ENCODE data around the gene COMMD2. TPM values are rescaled to one million over a fixed set of nuclear protein-coding genes. Genes with fewer than 3 reads are reported as not detected.

Gene COMMD2
- total RNA-seq, 1 donor from 2014 or later, result 56.8 TPM

DNA sequence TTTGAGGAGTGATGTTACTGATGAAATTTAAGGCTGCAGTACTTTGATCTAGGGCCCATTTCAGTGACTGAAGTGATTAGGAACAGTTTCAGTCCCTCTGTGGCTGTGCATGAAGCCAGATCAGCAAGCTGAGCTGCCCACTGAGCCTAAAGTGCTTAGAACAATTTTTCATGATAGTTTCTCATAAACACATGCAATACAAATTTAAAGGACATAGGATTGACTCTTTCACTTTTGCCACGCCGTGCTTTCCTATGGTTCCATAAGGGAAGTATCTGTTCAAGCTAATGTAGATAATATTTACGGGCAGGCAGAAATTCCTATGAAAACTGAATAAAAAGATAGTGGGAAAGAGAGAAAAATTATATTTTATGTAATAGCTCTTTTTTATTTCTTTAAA lies 29.5 kb upstream of the COMMD2 start:
- Mint-ChIP-seq H3K27me3 (ENCODE audit: low read depth) (no peaks in the 10 kb centered on the region), H3K27ac (ENCODE audit: unreplicated experiment) (no peak overlapping the region), H3K4me1 (no peaks in the 10 kb centered on the region), H3K9me3 (no peaks in the 10 kb centered on the region), H3K4me3 (no peak overlapping the region), H3K36me3 (ENCODE audit: low read depth) (no peaks in the 10 kb centered on the region)
- TF ChIP-seq, protein P1, sequence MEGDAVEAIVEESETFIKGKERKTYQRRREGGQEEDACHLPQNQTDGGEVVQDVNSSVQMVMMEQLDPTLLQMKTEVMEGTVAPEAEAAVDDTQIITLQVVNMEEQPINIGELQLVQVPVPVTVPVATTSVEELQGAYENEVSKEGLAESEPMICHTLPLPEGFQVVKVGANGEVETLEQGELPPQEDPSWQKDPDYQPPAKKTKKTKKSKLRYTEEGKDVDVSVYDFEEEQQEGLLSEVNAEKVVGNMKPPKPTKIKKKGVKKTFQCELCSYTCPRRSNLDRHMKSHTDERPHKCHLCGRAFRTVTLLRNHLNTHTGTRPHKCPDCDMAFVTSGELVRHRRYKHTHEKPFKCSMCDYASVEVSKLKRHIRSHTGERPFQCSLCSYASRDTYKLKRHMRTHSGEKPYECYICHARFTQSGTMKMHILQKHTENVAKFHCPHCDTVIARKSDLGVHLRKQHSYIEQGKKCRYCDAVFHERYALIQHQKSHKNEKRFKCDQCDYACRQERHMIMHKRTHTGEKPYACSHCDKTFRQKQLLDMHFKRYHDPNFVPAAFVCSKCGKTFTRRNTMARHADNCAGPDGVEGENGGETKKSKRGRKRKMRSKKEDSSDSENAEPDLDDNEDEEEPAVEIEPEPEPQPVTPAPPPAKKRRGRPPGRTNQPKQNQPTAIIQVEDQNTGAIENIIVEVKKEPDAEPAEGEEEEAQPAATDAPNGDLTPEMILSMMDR (conservative IDR thresholded peaks at IDR 0.05), result no peak
- no peak for DNase-seq (ENCODE audit: low read depth, low spot score)

DNA sequence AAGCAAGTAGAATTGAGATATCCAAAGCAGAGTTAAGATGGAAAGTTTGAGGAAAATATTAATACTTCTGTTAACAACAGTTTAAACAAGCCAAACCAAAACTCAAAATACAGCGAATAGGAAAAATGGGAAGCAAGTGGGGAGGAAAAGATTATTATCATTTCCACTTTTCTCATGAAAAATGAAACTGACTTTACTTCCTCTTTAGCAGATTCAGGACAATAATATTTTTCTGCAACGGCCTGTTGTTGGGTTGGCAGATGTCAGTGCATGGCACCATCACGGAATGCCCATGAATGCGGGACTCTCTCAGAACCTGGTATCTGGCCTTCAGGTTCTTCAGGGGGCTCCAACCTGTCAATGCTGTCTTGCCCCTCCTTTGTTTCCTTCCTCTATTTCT lies 28.9 kb upstream of the COMMD2 start:
- TF ChIP-seq, protein P1 (conservative IDR thresholded peaks at IDR 0.05), result no peak
- Mint-ChIP-seq H3K9me3 (no peaks in the 10 kb centered on the region), H3K27ac (ENCODE audit: unreplicated experiment) (no peak overlapping the region), H3K4me1 (no peaks in the 10 kb centered on the region), H3K27me3 (ENCODE audit: low read depth) (no peaks in the 10 kb centered on the region), H3K36me3 (ENCODE audit: low read depth) (no peaks in the 10 kb centered on the region), H3K4me3 (no peak overlapping the region)
- no peak for DNase-seq (ENCODE audit: low read depth, low spot score)

DNA sequence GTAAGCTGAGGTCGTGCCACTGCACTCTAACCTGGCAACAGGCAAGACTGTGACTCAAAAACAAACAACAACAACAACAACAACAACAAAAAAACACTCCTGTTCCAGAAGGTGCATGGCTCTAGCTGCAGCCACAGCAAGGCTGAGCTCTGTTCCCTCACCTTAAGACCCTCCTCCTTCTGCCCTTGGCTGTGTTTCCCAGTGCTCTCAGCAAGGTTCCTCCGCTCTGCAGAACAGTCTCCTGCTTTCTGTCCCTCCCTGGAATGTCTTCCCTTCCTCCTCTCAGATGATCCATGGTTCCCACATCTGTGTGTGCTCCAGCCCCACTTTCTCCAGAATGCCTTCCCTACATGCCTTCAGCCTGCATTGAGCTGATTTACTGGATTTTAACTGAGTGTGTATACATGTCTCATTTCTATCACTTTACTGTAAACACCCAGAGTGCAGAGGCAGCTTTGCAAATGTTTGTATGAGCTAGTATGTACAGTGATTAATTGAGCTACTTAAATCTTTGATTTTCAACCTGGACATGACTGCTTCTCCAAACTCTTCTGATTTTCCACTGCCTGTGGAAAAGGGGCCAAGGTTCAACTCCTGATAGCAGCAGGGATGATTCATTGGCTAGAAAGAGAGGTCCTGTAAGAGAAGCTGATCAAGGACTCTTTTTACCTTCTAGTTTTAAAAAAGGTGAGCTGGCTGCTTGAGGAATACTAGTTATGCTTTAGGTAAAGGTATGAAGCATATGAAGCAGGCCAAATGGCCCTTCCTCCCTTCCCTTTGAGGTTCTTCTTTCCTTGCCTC lies 25.3 kb upstream of the COMMD2 start:
- no peaks in the 10 kb centered on the region for H3K4me1 Mint-ChIP-seq

GRCh38 chr3:149776170-149776569 lies 23.9 kb upstream of the COMMD2 start:
- no peaks in the 10 kb centered on the region for H3K36me3 Mint-ChIP-seq (ENCODE audit: low read depth)
- H3K4me1 Mint-ChIP-seq, result no peaks in the 10 kb centered on the region
- TF ChIP-seq, protein P1 (conservative IDR thresholded peaks at IDR 0.05), result no peak
- DNase-seq (ENCODE audit: low read depth, low spot score), result no peak
- H3K27me3 Mint-ChIP-seq (ENCODE audit: low read depth), result no peaks in the 10 kb centered on the region
- H3K9me3 Mint-ChIP-seq, result no peaks in the 10 kb centered on the region
- H3K27ac Mint-ChIP-seq (ENCODE audit: unreplicated experiment), result no peak overlapping the region
- no peak overlapping the region for H3K4me3 Mint-ChIP-seq

More for the DNA sequence above, 25.3 kb upstream of the COMMD2 start:
- no peak overlapping the region for H3K27ac Mint-ChIP-seq (ENCODE audit: unreplicated experiment)
- H3K36me3 Mint-ChIP-seq (ENCODE audit: low read depth), result no peaks in the 10 kb centered on the region
- no peaks in the 10 kb centered on the region for H3K27me3 Mint-ChIP-seq (ENCODE audit: low read depth)
- no peak for DNase-seq (ENCODE audit: low read depth, low spot score)
- TF ChIP-seq, protein P1 (conservative IDR thresholded peaks at IDR 0.05), result no peak
- H3K4me3 Mint-ChIP-seq, result no peak overlapping the region
- no peaks in the 10 kb centered on the region for H3K9me3 Mint-ChIP-seq

GRCh38 chr3:149772861-149773260 lies 20.6 kb upstream of the COMMD2 start:
- H3K4me1 Mint-ChIP-seq, result peaks cover 1% of the 10 kb centered on the region
- H3K27me3 Mint-ChIP-seq (ENCODE audit: low read depth), result no peaks in the 10 kb centered on the region
- H3K4me3 Mint-ChIP-seq, result no peak overlapping the region
- no peak overlapping the region for H3K27ac Mint-ChIP-seq (ENCODE audit: unreplicated experiment)
- DNase-seq (ENCODE audit: low read depth, low spot score), result no peak
- TF ChIP-seq, protein P1 (conservative IDR thresholded peaks at IDR 0.05), result no peak
- no peaks in the 10 kb centered on the region for H3K36me3 Mint-ChIP-seq (ENCODE audit: low read depth)
- H3K9me3 Mint-ChIP-seq, result no peaks in the 10 kb centered on the region
